Measurements from ENCODE around the gene IFT43. TPM values are rescaled to one million over a fixed set of nuclear protein-coding genes. Genes with fewer than 3 reads are reported as not detected.

Gene IFT43
- total and polyA plus RNA-seq, 10 of the 15 experiments (the other 5 are each of a cell fraction or from before 2014, with no cell fraction given): 8.2 to 24.8 (median 14.0) TPM

GRCh38 chr14:76101391-76102379 is 116.1 kb downstream of the IFT43 start:
- in situ Hi-C loops (cut with MboI): no loop called here
- Histone ChIP-seq H3K4me3 (no peak overlapping the region), H3K4me2 (ENCODE audit: control insufficient read depth, insufficient read depth) (no peak overlapping the region), H3K9me3 (replicated peaks; ENCODE audit: control insufficient read depth, insufficient read depth, low read length) (no peaks in the 10 kb centered on the region), H3K27me3 (replicated peaks in 1 of 2; ENCODE audit: control insufficient read depth in 2 of 2, insufficient read depth in 2 of 2, low read length in 1 of 2) (0 out of 4 replicates have a peak, but pooled peaks cover 0 to 3% of the 10 kb centered on the region in 2 experiments), H3K9ac (ENCODE audit: control insufficient read depth, insufficient read depth, low read length) (no peak overlapping the region), H3K36me3 (ENCODE audit: control insufficient read depth in 2 of 2, insufficient read depth in 2 of 2, low read length in 1 of 2) (no peaks in the 10 kb centered on the region), H3K4me1 (ENCODE audit: control insufficient read depth, insufficient read depth, low read length) (no peaks in the 10 kb centered on the region), H2AFZ (ENCODE audit: control insufficient read depth, low read depth, low read length) (no peak overlapping the region), H4K20me1 (ENCODE audit: control insufficient read depth, insufficient read depth) (no peaks in the 10 kb centered on the region), H3K27ac (ENCODE audit: control insufficient read depth, insufficient read depth) (no peak overlapping the region), H3K79me2 (ENCODE audit: control insufficient read depth, insufficient read depth, low read length) (no peaks in the 10 kb centered on the region)
- ChIA-PET CTCF (interaction anchor here (1.2 to 2.9 kb wide), 2 partner anchors 251 to 608 kb away, joined by 3 to 13 read pairs; no protein-coding TSS in a partner anchor), RAD21 (ENCODE audit: unreplicated experiment) (interaction anchor here (1.0 kb wide), 1 partner anchor 250 kb away, joined by 4 read pairs; no protein-coding TSS in a partner anchor), SMC1A (ENCODE audit: uncharacterized antibody, unreplicated experiment) (no interaction called here), POLR2A (no interaction called here)
- DNase-seq (ENCODE audit: low read depth, low spot score): no peak
- intact Hi-C loops (cut with micrococcal nuclease; ENCODE audit: unreplicated experiment): no loop called here
- TF ChIP-seq PAX8 (IDR thresholded peaks at IDR 0.05): no peak
- TF ChIP-seq SMC3 (IDR thresholded peaks at IDR 0.05; ENCODE audit: borderline replicate concordance, low read length): peak; percentile 33; the same call in 1 of the 2 replicates
- TF ChIP-seq, protein P1, sequence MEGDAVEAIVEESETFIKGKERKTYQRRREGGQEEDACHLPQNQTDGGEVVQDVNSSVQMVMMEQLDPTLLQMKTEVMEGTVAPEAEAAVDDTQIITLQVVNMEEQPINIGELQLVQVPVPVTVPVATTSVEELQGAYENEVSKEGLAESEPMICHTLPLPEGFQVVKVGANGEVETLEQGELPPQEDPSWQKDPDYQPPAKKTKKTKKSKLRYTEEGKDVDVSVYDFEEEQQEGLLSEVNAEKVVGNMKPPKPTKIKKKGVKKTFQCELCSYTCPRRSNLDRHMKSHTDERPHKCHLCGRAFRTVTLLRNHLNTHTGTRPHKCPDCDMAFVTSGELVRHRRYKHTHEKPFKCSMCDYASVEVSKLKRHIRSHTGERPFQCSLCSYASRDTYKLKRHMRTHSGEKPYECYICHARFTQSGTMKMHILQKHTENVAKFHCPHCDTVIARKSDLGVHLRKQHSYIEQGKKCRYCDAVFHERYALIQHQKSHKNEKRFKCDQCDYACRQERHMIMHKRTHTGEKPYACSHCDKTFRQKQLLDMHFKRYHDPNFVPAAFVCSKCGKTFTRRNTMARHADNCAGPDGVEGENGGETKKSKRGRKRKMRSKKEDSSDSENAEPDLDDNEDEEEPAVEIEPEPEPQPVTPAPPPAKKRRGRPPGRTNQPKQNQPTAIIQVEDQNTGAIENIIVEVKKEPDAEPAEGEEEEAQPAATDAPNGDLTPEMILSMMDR (IDR thresholded peaks at IDR 0.05 in 2 of 3, conservative IDR thresholded peaks at IDR 0.05 in 1 of 3; ENCODE audit: control insufficient read depth in 2 of 3, extremely low read depth in 1 of 3, insufficient read depth in 1 of 3, low read depth in 3 of 3, low read length in 3 of 3): peak in 1 of 3 experiments; percentile 35; a peak in 1 of 6 replicates
- TF ChIP-seq RAD21 (IDR thresholded peaks at IDR 0.05; ENCODE audit: insufficient read depth, low read depth, low read length): peak; percentile 43
- BruUV-seq (replicated peaks): no TSS peak
- no peak for FAIRE-seq
- ATAC-seq: no peak
- WGBS (ENCODE audit: insufficient coverage, insufficient replicate concordance, low lambda C conversion rate, missing lambda C conversion rate): 30% methylated on average over 10 of the region's 10 CpGs
